OCI-LY1 (cell line): ENCODE data around the gene SLC43A1.

Source experiments
- EZH2 ChIP-seq: fragments of 200-600 bp; sonication (generic), shearing (Covaris generic); IDR thresholded peaks from 2 replicates; pipeline ENCODE4 v1.8.0; 2017; ENCODE audit warnings: borderline replicate concordance, mixed run types, mild to moderate bottlenecking, antibody characterized with exemption, low read length, moderate library complexity, mixed read lengths
- TF ChIP-seq, protein P1 (sequence below): fragments of 200-600 bp; sonication (generic), shearing (Covaris generic); IDR thresholded peaks from 2 replicates; pipeline ENCODE4 v1.5.1; 2017; ENCODE audit warnings: mild to moderate bottlenecking, antibody characterized with exemption, low read length, moderate library complexity, mixed read lengths

DNA sequence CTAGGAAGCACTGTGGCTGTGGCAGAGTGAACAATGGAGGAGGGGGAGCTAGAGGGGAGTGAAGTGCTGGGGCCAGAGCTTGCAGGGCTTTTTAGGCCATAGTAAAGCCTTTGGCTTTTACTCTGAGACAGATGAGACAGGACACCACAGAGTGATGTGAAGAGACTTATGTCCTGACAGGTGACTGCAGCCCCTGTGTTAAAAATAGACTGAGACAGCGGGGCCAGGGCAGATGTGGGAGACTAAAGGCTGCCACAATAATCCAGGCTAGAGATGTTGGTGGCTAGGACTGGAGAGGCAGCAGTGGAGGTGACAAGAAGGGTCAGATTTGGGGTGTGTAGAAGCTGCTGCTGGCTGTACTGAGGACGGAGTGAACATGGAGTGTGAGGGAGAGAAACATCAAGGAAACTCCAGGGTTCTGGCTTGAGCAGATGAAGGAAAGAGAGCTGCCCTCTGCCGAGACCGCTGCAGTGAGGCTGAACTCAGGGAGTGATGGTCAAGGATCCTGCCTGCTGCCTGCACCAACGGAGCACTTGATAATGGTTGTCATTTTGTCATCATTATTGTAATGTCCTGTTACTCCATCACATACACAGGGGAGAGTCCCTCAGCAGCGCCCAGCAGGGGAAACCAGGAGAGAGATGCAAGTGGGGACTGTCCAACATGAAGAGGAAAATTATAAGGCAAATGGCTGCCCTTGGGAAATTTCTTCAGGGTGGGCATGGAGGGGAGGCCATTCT is 27.4 kb downstream of the SLC43A1 start:
- no peak for TF ChIP-seq EZH2
- TF ChIP-seq, protein P1, sequence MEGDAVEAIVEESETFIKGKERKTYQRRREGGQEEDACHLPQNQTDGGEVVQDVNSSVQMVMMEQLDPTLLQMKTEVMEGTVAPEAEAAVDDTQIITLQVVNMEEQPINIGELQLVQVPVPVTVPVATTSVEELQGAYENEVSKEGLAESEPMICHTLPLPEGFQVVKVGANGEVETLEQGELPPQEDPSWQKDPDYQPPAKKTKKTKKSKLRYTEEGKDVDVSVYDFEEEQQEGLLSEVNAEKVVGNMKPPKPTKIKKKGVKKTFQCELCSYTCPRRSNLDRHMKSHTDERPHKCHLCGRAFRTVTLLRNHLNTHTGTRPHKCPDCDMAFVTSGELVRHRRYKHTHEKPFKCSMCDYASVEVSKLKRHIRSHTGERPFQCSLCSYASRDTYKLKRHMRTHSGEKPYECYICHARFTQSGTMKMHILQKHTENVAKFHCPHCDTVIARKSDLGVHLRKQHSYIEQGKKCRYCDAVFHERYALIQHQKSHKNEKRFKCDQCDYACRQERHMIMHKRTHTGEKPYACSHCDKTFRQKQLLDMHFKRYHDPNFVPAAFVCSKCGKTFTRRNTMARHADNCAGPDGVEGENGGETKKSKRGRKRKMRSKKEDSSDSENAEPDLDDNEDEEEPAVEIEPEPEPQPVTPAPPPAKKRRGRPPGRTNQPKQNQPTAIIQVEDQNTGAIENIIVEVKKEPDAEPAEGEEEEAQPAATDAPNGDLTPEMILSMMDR: no peak
